IPS-18a (cell line): Measurements from ENCODE around the gene ZBTB7C.

Experiments used
- H3K27ac ChIP-seq: one replicate; pipeline ENCODE4 v1.5.1; 2013; ENCODE audit warnings: low read length
- H3K27me3 ChIP-seq: one replicate; pipeline ENCODE4 v1.6.1; 2013; ENCODE audit warnings: mild to moderate bottlenecking, low read length; ENCODE audit not compliant: control insufficient read depth, insufficient read depth
- H3K36me3 ChIP-seq: one replicate; pipeline ENCODE4 v1.6.1; 2013; ENCODE audit warnings: low read depth, low read length; ENCODE audit not compliant: control insufficient read depth
- H3K4me1 ChIP-seq: one replicate; pipeline ENCODE4 v1.6.1; 2013; ENCODE audit warnings: low read depth, low read length; ENCODE audit not compliant: control insufficient read depth
- H3K4me3 ChIP-seq: one replicate; pipeline ENCODE4 v1.5.1; 2013; ENCODE audit warnings: low read length
- H3K9ac ChIP-seq: one replicate; pipeline ENCODE4 v1.6.1; 2013; ENCODE audit warnings: mild to moderate bottlenecking, low read length, moderate library complexity
- H3K9me3 ChIP-seq: one replicate; pipeline ENCODE4 v1.6.1; 2013; ENCODE audit warnings: low read depth, low read length; ENCODE audit not compliant: control insufficient read depth

The ZBTB7C gene

DNA sequence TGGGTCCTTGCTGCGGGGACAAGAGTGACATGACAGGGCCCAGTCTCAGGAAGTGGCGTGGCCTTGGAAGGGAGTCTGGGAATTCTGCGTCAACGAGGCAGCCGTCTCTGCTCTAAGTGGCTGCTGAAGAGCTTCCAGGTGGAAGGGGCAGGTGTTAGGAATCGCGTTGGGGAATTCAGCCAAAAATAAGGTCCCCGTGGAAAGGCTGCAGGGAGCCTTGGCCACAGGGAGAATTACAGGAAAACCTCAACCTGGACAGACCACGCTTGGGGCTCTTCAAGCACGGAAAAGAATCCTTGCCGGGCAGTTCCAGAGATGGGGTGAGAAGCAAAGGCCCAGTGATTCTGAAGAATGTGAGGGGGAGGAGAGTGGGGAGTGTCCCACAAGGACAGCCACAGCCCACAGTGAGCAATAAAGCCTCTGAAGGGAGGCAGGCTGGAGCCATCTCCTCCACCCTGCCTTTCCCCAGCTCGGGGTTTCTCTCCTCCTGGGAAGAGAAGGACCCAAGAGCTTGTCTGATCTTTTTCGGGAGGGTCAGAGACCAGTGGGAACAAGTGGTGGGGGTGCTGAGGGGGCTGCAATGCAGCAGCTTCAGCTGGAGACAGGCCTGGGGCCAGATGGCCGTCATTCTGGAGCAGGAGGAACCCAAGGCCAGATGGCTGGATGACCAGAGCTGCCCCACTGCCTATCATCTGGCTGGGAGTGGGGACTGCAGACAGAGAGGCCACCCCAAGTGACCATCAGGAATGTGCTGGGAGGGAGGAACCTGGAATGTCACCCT, 372.4 kb downstream of the ZBTB7C start:
- no peaks in the 10 kb centered on the region for H3K27me3 ChIP-seq
- H3K36me3 ChIP-seq = no peaks in the 10 kb centered on the region
- no peak overlapping the region for H3K27ac ChIP-seq
- no peaks in the 10 kb centered on the region for H3K9me3 ChIP-seq
- no peak overlapping the region for H3K9ac ChIP-seq
- no peak overlapping the region for H3K4me3 ChIP-seq
- no peaks in the 10 kb centered on the region for H3K4me1 ChIP-seq

DNA sequence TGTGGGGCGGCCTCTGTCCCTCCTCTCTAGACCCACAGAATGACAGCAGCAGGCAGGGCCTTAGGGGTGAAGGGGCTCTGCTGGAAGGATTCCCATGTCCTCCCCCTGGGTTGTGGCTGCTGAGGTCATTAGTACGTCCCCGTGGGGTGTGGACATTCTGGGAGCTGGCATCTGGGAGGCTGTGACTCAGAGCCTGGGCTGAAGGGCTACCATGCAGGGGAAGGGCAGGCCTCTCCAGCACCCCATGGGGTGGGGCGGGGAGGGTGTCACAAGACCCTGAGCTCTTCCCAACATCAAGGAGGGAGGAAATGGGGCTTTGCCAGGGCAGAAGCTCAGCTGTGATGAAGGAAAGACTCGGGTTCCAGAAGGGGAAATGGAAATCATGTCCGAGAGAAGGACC, 373.0 kb downstream of the ZBTB7C start:
- Histone ChIP-seq H3K9me3 (no peaks in the 10 kb centered on the region), H3K4me3 (no peak overlapping the region), H3K27ac (no peak overlapping the region), H3K4me1 (peaks cover 4% of the 10 kb centered on the region), H3K9ac (no peak overlapping the region), H3K36me3 (no peaks in the 10 kb centered on the region), H3K27me3 (no peaks in the 10 kb centered on the region)

DNA sequence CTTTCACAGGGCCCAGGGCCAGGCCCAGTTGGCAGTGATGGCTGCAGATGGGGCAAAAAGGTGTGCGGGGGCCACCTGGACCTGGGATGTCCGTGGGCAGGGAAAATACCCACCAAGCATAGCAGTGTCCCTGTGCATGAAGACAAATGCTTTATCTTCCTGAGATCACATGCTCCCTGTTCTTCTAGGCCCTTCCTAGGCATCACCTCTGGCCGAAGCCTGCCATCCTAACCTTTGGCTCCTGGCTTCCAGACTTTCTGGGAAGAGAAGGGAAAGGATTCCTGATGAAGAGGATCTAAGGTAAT, 373.7 kb downstream of the ZBTB7C start:
- Histone ChIP-seq H3K9ac (no peak overlapping the region), H3K36me3 (no peaks in the 10 kb centered on the region), H3K27me3 (no peaks in the 10 kb centered on the region), H3K9me3 (no peaks in the 10 kb centered on the region), H3K4me1 (peaks cover 5% of the 10 kb centered on the region), H3K4me3 (no peak overlapping the region), H3K27ac (no peak overlapping the region)

DNA sequence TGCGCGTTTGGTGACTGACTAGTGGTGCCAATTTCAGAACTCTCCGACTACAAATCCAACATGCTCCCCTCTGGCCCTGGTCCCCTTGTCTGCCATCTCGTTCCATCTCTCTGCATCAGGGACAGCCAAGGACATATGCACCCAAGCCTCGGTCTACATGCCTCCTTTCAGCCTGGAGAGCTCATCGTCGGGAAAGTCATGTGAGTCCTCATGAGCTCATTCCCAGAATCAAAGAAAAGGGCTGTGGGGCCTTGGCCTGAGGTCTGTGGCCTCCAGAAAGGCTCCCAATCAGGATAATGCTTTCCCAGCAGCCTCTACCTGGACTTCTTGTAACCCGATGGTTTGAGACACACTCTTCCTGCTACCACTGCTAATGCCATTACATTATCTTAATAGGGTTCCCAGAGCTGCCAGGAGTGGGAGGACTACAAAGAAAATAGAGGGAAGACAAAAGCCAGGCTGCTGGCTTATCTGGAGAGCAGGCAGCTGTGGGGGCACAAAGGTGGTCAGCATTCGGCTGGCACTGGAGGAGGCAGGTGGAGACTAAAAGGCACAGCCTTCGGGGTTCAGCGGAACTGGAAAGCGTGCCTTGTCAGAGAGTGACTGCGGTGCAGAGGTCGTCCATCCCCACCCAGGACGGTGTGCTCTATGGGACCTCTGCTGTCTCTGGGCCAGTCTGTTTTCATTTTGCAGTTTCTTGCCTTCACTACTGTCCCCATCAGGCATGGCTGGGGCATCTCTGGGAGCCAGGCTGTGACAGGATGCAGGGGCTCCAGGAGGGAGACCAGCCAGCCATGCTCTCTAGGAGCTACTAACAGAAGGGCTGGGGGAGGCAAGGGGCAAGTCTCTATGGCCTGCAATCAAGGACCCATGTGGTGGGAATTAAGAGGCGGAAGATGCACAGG, 374.3 kb downstream of the ZBTB7C start:
- no peak overlapping the region for H3K27ac ChIP-seq

DNA sequence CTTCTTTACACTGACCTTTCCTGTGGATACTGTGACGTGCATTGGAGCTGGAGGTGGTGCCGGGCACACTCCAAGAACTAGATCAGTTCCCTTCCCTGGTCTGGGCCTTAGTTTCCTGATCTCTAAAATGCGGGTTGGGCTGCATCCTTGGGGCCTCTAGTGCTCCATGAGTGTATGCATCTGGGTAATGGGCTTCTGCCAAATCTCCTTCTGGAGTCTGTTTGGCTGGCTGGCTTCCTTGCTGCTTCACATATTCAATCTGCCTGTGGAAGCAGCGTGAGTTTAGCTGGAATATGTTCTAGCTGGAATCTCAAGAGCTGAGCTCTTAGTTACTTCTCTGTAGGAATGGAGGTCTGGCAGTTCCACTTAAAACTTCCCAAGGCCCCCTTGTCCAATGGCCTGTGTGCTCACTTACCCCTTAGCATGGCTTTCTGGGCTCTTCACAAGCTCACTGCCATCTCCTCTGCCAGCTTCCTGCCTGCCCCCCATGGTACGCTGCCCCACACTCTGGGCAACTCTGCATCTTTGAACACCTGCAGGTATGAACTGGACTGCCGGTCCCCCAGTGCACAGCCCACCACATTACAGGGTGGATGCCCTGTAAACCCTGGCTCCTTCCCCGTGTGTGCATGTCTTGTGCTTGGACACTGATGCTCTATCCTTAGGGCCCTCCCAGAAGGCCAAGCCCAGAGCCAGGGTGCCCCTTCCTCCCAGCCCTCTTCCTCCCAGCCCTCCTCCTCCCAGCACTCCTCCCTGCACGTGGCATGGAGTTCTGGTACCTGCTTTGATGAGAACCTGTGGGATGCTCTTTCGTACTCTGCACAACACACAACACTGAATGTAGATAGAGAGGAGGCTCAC, 375.2 kb downstream of the ZBTB7C start:
- Histone ChIP-seq H3K36me3 (no peaks in the 10 kb centered on the region), H3K4me1 (peaks cover 5% of the 10 kb centered on the region), H3K27ac (no peak overlapping the region), H3K9ac (no peak overlapping the region), H3K27me3 (no peaks in the 10 kb centered on the region), H3K4me3 (no peak overlapping the region), H3K9me3 (no peaks in the 10 kb centered on the region)

More for the DNA sequence above, 374.3 kb downstream of the ZBTB7C start:
- no peaks in the 10 kb centered on the region for H3K27me3 ChIP-seq
- no peaks in the 10 kb centered on the region for H3K9me3 ChIP-seq
- H3K9ac ChIP-seq = no peak overlapping the region
- H3K36me3 ChIP-seq = no peaks in the 10 kb centered on the region
- peaks cover 5% of the 10 kb centered on the region for H3K4me1 ChIP-seq
- no peak overlapping the region for H3K4me3 ChIP-seq

DNA sequence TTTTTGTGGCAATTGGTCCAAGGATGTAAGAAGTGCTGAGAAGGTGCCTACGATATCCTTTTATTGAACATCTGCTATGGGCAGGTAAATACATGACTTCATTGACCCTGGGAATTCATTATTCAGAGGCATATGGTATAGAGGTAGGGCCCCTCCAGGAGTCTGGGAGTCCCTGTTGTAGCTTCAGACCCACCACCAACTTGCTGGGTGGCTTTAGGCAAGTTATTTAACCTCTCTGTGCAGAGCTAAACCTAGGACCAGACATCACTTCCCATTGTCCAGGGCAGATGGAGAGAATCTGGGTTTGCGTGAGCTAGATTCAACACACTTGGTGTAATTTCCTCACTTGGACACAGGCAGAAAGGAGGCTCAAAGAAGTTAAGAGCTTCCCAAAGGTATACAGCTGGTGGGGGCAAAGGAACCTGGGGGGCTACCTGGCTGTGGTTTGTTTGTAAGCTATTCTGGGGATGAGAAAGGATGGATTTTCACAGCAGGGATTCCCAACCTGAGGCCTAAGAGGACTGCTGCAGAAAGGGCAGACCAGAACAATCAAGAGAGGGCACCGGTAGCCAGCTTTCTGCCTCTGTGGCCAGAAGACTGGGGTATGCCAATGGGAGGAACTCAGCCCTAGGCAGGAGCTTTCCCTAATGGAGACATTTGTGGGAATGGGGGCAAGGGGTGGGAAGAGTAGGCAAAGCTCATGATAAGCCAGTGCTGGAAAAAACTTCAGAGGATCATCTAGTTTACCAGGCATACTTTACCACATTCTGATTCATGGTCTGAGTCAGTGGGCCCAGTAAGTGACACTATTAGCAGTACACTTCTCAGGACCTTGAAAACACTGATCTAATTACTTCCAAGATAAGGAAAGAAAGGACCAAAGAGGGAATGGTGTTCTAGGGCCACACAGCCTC, 376.1 kb downstream of the ZBTB7C start:
- Histone ChIP-seq H3K9me3 (no peaks in the 10 kb centered on the region), H3K4me3 (no peak overlapping the region), H3K4me1 (peaks cover 5% of the 10 kb centered on the region), H3K36me3 (no peaks in the 10 kb centered on the region), H3K27ac (no peak overlapping the region), H3K9ac (no peak overlapping the region), H3K27me3 (no peaks in the 10 kb centered on the region)

DNA sequence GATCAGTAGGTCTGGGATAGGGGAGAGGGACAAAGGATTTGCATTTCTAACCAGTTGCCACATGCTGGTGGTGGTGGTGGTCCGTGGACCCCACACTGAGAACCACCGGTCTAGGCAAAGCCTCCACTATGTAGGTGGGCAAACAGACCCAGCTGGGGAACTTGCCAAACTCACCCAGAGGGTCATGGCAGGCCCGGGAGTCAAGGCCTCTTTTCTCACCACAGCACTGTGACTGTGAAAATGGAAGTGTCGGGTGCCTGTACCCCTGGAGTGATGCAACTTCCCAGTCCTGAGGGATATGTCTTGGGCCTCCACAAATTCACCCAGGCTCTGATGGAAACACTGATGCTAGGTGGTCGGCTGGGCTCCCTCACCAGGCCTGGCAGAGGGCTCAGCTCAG, 377.5 kb downstream of the ZBTB7C start:
- Histone ChIP-seq H3K9ac (no peak overlapping the region), H3K4me1 (peaks cover 11% of the 10 kb centered on the region), H3K27me3 (no peaks in the 10 kb centered on the region), H3K4me3 (no peak overlapping the region), H3K36me3 (no peaks in the 10 kb centered on the region), H3K27ac (no peak overlapping the region), H3K9me3 (no peaks in the 10 kb centered on the region)

DNA sequence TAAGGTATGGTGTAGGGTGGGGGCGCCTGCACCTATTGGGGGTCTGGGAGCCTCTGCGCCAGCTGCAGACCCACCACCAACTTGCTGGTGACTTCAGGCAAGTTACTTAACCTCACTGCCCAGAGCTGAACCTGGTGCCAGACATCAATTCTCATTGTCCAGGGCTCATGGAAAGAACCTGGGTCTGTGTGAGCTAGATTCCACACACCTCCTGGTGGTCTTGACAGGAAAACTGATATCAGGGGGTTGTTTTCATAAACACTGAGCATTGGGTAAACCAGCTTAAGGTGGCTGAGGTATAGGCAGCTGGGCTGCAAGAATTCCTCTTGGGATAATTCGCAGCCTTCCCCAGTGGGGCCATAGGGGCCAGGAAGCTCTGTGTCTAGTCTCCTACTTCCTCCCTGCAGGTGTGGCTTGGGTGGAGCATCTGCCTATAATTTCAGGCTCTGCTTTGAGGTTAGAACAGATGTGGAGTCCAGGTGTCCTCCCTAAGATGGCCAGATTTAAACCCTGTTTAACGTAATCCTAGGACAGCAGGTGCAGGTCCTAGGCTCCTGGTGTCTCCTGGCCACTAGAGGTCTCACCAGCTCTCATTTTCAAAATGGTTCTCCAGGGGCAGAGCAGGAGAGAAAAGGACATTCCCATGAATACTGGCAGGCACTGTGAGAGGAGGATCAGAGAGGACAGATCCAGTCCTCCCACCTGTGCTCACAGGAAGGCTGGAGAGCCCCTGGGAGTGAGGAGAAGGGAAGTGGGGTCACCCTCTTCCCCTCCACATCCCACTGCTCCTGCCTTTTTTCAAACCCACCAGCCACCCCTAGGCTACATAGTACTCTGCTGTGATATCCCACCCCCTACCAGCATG, 378.3 kb downstream of the ZBTB7C start:
- Histone ChIP-seq H3K9ac (no peak overlapping the region), H3K9me3 (no peaks in the 10 kb centered on the region), H3K27ac (no peak overlapping the region), H3K4me3 (no peak overlapping the region), H3K27me3 (no peaks in the 10 kb centered on the region), H3K36me3 (no peaks in the 10 kb centered on the region), H3K4me1 (peaks cover 11% of the 10 kb centered on the region)

DNA sequence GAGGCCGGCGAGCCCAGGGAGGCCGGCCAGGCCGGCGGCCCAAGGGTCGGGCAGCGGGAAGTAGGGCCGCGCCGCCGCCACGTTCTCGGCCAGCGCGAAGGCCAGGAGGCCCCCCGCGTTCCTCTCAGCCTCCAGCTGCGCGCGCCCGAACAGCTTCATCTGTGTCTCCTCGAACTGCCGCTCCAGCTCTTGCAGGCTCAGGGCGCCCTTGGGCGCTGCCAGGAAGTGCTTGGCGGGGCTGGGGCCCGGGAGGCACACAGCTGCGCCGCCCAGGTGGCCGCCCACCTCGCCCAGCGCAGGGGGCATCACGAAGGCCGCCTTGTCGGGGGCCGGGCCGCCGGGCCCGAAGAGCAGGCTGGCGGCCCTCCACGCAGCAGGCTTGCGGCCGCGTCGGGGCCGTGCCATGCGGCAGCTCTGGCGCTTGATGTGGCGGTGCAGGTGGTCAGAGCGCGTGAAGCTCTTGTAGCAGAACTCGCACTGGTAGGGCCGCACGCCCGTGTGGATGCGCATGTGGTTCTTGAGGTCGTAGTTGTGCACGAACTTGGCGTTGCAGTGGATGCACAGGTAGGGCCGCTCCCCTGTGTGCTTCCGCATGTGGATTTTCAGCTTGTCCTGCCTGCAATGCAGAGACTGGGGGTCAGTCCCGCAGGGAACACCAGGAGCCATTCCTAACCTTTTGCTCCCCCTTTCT, 379.7 kb downstream of the ZBTB7C start:
- Histone ChIP-seq H3K27me3 (no peaks in the 10 kb centered on the region), H3K9me3 (no peaks in the 10 kb centered on the region), H3K9ac (no peak overlapping the region), H3K36me3 (no peaks in the 10 kb centered on the region), H3K4me3 (no peak overlapping the region), H3K4me1 (peaks cover 11% of the 10 kb centered on the region), H3K27ac (no peak overlapping the region)

DNA sequence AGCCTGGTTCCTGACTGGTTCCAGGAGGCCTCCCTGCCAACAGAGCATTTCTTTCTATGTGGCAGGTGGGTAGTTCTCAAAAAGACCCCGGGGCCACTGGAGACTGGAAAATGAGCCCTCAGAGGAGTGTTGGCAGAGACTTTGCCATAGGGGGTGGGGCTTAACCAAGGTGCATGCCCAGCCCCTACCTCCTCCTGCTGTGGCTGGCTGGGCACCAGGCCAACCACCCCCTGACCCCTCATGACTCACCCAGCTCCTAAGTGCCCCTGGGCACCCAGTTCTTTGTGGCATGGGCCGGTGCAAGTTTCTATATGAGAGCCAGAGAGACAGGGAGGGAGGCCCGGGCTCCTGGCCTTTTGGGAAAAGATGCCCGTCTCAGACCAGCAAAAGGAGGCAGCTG, 380.5 kb downstream of the ZBTB7C start:
- H3K9ac ChIP-seq = no peak overlapping the region
- H3K4me1 ChIP-seq = peaks cover 11% of the 10 kb centered on the region
- no peak overlapping the region for H3K4me3 ChIP-seq
- H3K27me3 ChIP-seq = no peaks in the 10 kb centered on the region
- H3K27ac ChIP-seq = no peak overlapping the region
- H3K9me3 ChIP-seq = no peaks in the 10 kb centered on the region
- no peaks in the 10 kb centered on the region for H3K36me3 ChIP-seq
